ENCODE measurements around the gene SYNE2. TPM values are rescaled to one million over a fixed set of nuclear protein-coding genes. Genes with fewer than 3 reads are reported as not detected.

The SYNE2 gene
- total RNA-seq, 4 donors from 2014 or later: 136 to 323 (median 215) TPM

- TF ChIP-seq, protein P1, sequence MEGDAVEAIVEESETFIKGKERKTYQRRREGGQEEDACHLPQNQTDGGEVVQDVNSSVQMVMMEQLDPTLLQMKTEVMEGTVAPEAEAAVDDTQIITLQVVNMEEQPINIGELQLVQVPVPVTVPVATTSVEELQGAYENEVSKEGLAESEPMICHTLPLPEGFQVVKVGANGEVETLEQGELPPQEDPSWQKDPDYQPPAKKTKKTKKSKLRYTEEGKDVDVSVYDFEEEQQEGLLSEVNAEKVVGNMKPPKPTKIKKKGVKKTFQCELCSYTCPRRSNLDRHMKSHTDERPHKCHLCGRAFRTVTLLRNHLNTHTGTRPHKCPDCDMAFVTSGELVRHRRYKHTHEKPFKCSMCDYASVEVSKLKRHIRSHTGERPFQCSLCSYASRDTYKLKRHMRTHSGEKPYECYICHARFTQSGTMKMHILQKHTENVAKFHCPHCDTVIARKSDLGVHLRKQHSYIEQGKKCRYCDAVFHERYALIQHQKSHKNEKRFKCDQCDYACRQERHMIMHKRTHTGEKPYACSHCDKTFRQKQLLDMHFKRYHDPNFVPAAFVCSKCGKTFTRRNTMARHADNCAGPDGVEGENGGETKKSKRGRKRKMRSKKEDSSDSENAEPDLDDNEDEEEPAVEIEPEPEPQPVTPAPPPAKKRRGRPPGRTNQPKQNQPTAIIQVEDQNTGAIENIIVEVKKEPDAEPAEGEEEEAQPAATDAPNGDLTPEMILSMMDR (IDR thresholded peaks at IDR 0.05; ENCODE audit: low read depth): no peak
Observed at GRCh38 chr14:63867933-63868921, 15.4 kb downstream of the SYNE2 start.

DNA sequence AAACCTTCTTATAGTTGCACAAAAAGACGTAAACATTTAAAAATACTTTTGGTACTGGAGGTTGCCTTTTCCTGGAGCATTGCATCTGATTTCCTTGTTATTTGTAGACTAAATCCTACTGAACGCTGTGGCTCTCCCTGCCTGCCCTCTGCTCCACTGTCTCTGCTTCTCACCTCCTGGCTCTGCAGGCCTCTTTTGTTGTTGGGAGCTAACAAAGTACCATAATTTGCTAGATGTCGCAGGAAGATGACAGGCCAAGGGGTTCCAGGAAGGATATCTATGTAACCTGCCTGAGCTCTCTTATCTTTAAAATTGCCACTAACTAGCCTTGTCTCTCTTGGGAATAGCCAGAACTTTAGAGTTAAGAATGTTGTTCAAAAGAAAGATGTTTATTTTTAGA lies 21.4 kb downstream of the SYNE2 start:
- TF ChIP-seq, protein P1 (IDR thresholded peaks at IDR 0.05; ENCODE audit: low read depth): no peak

DNA sequence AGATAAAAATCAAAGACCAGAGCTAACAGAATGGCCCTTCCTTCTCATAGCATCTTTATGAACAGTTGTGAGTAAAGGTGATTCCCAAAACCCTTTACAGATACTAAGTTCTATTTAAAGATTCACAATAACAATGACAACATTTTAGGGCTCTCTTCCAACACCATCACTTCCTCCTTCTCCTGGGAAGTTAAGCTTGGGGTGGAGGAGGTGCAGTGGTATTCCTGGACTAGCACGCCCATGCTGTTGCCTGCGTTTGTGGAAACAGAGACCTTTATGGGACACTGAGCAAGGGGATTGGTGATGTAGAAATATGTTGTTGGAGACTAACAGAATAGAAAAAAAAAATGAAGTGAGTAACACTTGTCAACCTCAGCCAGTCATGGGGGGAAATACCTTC lies 22.5 kb downstream of the SYNE2 start:
- TF ChIP-seq, protein P1 (IDR thresholded peaks at IDR 0.05; ENCODE audit: low read depth): no peak

GRCh38 chr14:63877550-63877939 lies 24.7 kb downstream of the SYNE2 start:
- TF ChIP-seq, protein P1 (IDR thresholded peaks at IDR 0.05; ENCODE audit: low read depth): no peak

- TF ChIP-seq, protein P1 (IDR thresholded peaks at IDR 0.05; ENCODE audit: low read depth): no peak
Observed at GRCh38 chr14:63878052-63878451, 25.2 kb downstream of the SYNE2 start.

DNA sequence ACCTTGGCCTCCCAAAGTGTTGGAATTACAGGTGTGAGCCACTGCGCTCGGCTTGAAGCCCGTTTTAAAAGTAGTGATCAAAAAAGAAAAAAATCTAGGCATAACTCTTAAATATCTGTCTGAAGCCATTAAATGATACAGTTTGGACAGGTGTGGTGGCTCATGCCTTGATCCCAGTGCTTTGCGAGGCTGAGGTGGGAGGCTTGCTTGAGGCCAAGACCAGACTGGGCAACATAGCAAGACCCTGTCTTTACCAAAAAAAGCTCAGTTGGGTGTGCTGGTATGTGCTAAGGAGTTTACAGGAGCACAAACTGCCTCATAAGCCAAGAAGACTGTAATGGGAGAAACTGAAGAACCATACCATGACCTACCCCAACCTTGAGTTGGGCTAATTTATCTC lies 26.0 kb downstream of the SYNE2 start:
- TF ChIP-seq, protein P1 (IDR thresholded peaks at IDR 0.05; ENCODE audit: low read depth): no peak

DNA sequence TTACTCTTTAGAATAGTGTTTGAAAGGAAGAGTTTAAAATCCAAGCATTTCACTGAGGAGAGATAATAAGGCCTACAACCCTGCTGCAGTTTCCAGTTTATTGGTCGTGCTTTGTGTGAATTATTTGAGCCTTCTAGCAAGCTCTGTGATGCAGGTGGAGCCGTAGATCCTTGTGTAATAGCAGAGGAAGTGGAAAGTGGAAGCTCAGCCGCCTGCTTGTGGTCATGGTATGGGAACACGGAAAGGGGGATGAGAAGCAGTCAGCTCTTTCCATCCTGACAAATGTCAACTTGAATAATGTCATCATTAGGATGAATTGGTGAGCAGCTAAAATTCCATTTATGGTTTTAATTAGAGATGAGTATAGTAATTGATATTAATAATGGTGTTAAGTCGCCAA lies 29.1 kb downstream of the SYNE2 start:
- TF ChIP-seq, protein P1 (IDR thresholded peaks at IDR 0.05; ENCODE audit: low read depth): no peak
